ENCODE data around the gene MAP7.
"Not testable (repeated sequence)": the region's sequence is repeated elsewhere in the genome, so short reads cannot be mapped to it uniquely, and the experiment has no call there.

The MAP7 gene

GRCh38 chr6:136411453-136412354, 138.5 kb downstream of the MAP7 start:
- Histone ChIP-seq H3K9ac (ENCODE audit: low read depth, low read length) (no peak overlapping the region), H3K9me3 (ENCODE audit: control insufficient read depth, insufficient read depth, low read length) (no peaks in the 10 kb centered on the region), H3K36me3 (ENCODE audit: insufficient read depth, low read length) (peaks cover 3% of the 10 kb centered on the region; the same call in 1 of the 2 replicates)

GRCh38 chr6:136411025-136411325, 139.2 kb downstream of the MAP7 start:
- no peak overlapping the region for H3K9ac ChIP-seq (ENCODE audit: low read depth, low read length)
- no peaks in the 10 kb centered on the region for H3K4me1 ChIP-seq (ENCODE audit: insufficient read depth, low read length)
- no peaks in the 10 kb centered on the region for H3K9me3 ChIP-seq (ENCODE audit: control insufficient read depth, insufficient read depth, low read length)
- H3K36me3 ChIP-seq (ENCODE audit: insufficient read depth, low read length): peaks cover 3% of the 10 kb centered on the region; the same call in 1 of the 2 replicates

More at GRCh38 chr6:136411453-136412354, 138.5 kb downstream of the MAP7 start:
- H3K4me1 ChIP-seq (ENCODE audit: insufficient read depth, low read length): no peaks in the 10 kb centered on the region

GRCh38 chr6:136410201-136411024, 139.8 kb downstream of the MAP7 start:
- H3K36me3 ChIP-seq (ENCODE audit: insufficient read depth, low read length): peaks cover 3% of the 10 kb centered on the region; the same call in 1 of the 2 replicates
- no peak overlapping the region for H3K9ac ChIP-seq (ENCODE audit: low read depth, low read length)
- H3K4me1 ChIP-seq (ENCODE audit: insufficient read depth, low read length): no peaks in the 10 kb centered on the region
- H3K9me3 ChIP-seq (ENCODE audit: control insufficient read depth, insufficient read depth, low read length): no peaks in the 10 kb centered on the region

- Histone ChIP-seq H3K4me1 (ENCODE audit: insufficient read depth, low read length) (no peaks in the 10 kb centered on the region), H3K9me3 (ENCODE audit: control insufficient read depth, insufficient read depth, low read length) (no peaks in the 10 kb centered on the region), H3K36me3 (ENCODE audit: insufficient read depth, low read length) (peaks cover 3% of the 10 kb centered on the region; the same call in 1 of the 2 replicates), H3K9ac (ENCODE audit: low read depth, low read length) (no peak overlapping the region)
Observed at GRCh38 chr6:136409597-136409996, 140.6 kb downstream of the MAP7 start.

GRCh38 chr6:136408204-136408603, 142.0 kb downstream of the MAP7 start:
- H3K9me3 ChIP-seq (ENCODE audit: control insufficient read depth, insufficient read depth, low read length): no peaks in the 10 kb centered on the region
- peaks cover 5% of the 10 kb centered on the region; the same call in 1 of the 2 replicates for H3K4me1 ChIP-seq (ENCODE audit: insufficient read depth, low read length)
- H3K9ac ChIP-seq (ENCODE audit: low read depth, low read length): no peak overlapping the region
- H3K36me3 ChIP-seq (ENCODE audit: insufficient read depth, low read length): peaks cover 3% of the 10 kb centered on the region; the same call in 1 of the 2 replicates

- Histone ChIP-seq H3K36me3 (ENCODE audit: insufficient read depth, low read length) (peaks cover 1% of the 10 kb centered on the region; the same call in 1 of the 2 replicates), H3K4me1 (ENCODE audit: insufficient read depth, low read length) (peaks cover 5% of the 10 kb centered on the region; the same call in 1 of the 2 replicates), H3K9ac (ENCODE audit: low read depth, low read length) (no peak overlapping the region), H3K9me3 (ENCODE audit: control insufficient read depth, insufficient read depth, low read length) (no peaks in the 10 kb centered on the region)
Observed at GRCh38 chr6:136405420-136406029, 144.7 kb downstream of the MAP7 start.

- Histone ChIP-seq H3K9ac (ENCODE audit: low read depth, low read length) (no peak overlapping the region), H3K9me3 (ENCODE audit: control insufficient read depth, insufficient read depth, low read length) (no peaks in the 10 kb centered on the region), H3K4me1 (ENCODE audit: insufficient read depth, low read length) (peaks cover 5% of the 10 kb centered on the region; the same call in 1 of the 2 replicates), H3K36me3 (ENCODE audit: insufficient read depth, low read length) (no peaks in the 10 kb centered on the region)
Observed at GRCh38 chr6:136404627-136405419, 145.4 kb downstream of the MAP7 start.

- Histone ChIP-seq H3K9me3 (ENCODE audit: control insufficient read depth, insufficient read depth, low read length) (no peaks in the 10 kb centered on the region), H3K36me3 (ENCODE audit: insufficient read depth, low read length) (no peaks in the 10 kb centered on the region), H3K9ac (ENCODE audit: low read depth, low read length) (no peak overlapping the region), H3K4me1 (ENCODE audit: insufficient read depth, low read length) (peaks cover 5% of the 10 kb centered on the region; the same call in 1 of the 2 replicates)
Observed at GRCh38 chr6:136404007-136404406, 146.2 kb downstream of the MAP7 start.

DNA sequence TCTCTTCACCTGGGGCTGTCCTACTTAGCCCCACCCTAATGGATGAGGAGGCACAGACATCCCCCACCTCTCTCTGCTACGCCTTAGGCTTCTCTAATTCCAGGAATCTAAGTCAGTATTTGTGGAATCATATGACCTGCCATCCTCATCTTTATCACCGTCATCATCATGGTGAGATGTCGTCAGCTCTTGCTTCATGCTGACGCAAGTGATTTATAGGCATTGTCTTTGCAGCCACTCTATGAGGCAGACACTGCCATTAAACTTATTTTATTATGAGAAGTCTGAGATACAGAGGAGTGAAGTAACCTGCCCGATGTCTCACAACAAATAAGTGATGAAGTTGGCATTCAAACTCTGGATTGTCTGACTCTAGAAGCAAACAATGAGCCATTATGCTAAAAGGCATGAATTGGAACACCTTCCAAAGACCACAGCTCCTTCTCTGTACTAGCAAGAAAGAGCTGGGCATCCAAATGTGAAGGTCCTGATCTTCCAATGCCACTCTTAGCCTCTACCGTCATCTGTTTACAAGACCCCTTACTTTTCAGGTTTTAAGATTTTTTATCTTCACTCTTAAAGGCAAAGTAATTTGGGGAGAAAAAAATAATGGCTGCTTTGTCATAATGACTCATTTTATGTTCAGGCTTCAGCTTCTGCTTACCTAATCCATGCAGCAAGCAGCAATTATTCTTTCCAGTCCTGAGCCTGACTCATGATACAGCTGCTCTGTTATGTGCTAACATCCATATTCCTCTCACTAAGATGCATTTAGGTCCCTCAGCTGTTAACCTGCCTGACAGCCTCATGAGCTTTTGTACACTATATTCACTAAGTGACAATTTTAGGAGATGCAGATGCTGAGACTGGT, 146.9 kb downstream of the MAP7 start:
- Histone ChIP-seq H3K9ac (ENCODE audit: low read depth, low read length) (no peak overlapping the region), H3K9me3 (ENCODE audit: control insufficient read depth, insufficient read depth, low read length) (no peaks in the 10 kb centered on the region), H3K4me1 (ENCODE audit: insufficient read depth, low read length) (peaks cover 5% of the 10 kb centered on the region; the same call in 1 of the 2 replicates), H3K36me3 (ENCODE audit: insufficient read depth, low read length) (no peaks in the 10 kb centered on the region)

- H3K9ac ChIP-seq (ENCODE audit: low read depth, low read length): no peak overlapping the region
- no peaks in the 10 kb centered on the region for H3K36me3 ChIP-seq (ENCODE audit: insufficient read depth, low read length)
- H3K9me3 ChIP-seq (ENCODE audit: control insufficient read depth, insufficient read depth, low read length): no peaks in the 10 kb centered on the region
- peaks cover 5% of the 10 kb centered on the region; the same call in 1 of the 2 replicates for H3K4me1 ChIP-seq (ENCODE audit: insufficient read depth, low read length)
Observed at GRCh38 chr6:136401749-136402148, 148.5 kb downstream of the MAP7 start.

DNA sequence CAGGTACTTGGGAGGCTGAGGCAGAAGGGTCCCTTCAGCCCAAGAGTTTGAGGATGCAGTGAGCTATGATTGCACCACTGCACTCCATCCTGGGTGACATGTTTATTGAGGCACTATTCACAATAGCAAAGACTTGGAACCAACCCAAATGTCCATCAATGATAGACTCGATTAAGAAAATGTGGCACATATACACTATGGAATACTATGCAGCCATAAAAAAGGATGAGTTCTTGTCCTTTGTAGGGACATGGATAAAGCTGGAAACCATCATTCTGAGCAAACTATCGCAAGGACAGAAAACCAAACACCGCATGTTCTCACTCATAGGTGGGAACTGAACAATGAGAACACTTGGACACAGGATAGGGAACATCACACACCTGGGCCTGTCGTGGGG, 149.0 kb downstream of the MAP7 start:
- H3K9ac ChIP-seq (ENCODE audit: low read depth, low read length); H3K4me1 ChIP-seq (ENCODE audit: insufficient read depth, low read length); H3K36me3 ChIP-seq (ENCODE audit: insufficient read depth, low read length); H3K9me3 ChIP-seq (ENCODE audit: control insufficient read depth, insufficient read depth, low read length): not testable (repeated sequence)

DNA sequence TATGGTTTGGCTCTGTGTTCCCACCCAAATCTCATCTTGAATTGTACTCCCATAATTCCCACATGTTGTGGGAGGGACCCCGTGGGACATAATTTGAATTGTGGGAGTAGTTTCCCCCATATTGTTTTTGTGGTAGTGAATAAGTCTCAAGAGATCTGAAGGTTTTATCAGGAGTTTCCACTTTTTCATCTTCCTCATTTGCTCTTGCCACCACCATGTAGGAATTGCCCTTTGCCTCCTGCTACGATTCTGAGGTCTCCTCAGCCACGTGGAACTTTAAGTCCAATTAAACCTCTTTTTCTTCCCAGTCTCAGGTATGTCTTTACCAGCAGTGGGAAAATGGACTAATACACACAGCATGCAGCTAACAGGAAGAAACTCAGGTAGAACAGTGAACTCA, 151.8 kb downstream of the MAP7 start:
- Histone ChIP-seq H3K9me3 (ENCODE audit: control insufficient read depth, insufficient read depth, low read length) (no peaks in the 10 kb centered on the region), H3K9ac (ENCODE audit: low read depth, low read length) (no peak overlapping the region), H3K4me1 (ENCODE audit: insufficient read depth, low read length) (peaks cover 3% of the 10 kb centered on the region; the same call in 1 of the 2 replicates), H3K36me3 (ENCODE audit: insufficient read depth, low read length) (no peaks in the 10 kb centered on the region)

DNA sequence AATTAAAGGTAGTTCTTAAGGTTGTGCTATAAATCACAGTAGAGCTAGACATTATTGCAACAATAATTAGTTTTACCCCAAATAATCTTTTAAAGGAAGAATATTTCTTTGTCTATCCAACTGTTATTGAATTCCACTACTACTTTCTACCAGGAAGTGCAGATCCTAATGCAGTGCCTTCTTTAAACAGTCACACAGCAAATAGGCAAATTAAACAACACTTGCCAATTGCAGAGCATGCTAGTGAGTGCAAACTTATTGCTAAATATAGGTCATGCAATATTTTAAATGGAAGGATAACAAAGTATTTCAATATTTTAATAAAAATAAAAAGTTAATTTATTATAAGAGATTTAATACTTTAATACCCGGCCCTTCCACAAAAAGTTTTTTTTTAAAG, 153.3 kb downstream of the MAP7 start:
- H3K4me1 ChIP-seq (ENCODE audit: insufficient read depth, low read length): no peaks in the 10 kb centered on the region; the same call in 1 of the 2 replicates
- H3K9me3 ChIP-seq (ENCODE audit: control insufficient read depth, insufficient read depth, low read length): no peaks in the 10 kb centered on the region
- H3K36me3 ChIP-seq (ENCODE audit: insufficient read depth, low read length): no peaks in the 10 kb centered on the region
- no peak overlapping the region for H3K9ac ChIP-seq (ENCODE audit: low read depth, low read length)

Measured in ES-I3 (cell line).